ENCODE data around the gene CNPPD1. TPM values are rescaled to one million over a fixed set of nuclear protein-coding genes. Genes with fewer than 3 reads are reported as not detected.

CNPPD1 gene
- total and polyA plus RNA-seq, 4 donors: 27.5 to 66.9 (median 48.6) TPM

- Histone ChIP-seq H3K36me3 (ENCODE audit: control insufficient read depth in 4 of 4, insufficient read depth in 4 of 4, low read length in 4 of 4) (peaks cover 11 to 21% (median 19%) of the 10 kb centered on the region in 4 donors), H3K9me3 (ENCODE audit: control insufficient read depth in 4 of 4, insufficient read depth in 3 of 4, low read length in 3 of 4) (no peaks in the 10 kb centered on the region), H3K4me3 (no peak overlapping the region), H3K4me1 (ENCODE audit: control insufficient read depth in 5 of 5, insufficient read depth in 5 of 5, low read length in 5 of 5) (no peaks in the 10 kb centered on the region), H3K27me3 (ENCODE audit: control insufficient read depth in 3 of 3, insufficient read depth in 3 of 3, low read length in 2 of 3) (no peaks in the 10 kb centered on the region), H3K9ac (ENCODE audit: insufficient read depth in 1 of 2, low read length in 2 of 2) (no peak overlapping the region), H3K27ac (ENCODE audit: low read depth in 1 of 2, low read length in 1 of 2) (no peak overlapping the region)
- DNase-seq (no peak), ATAC-seq (ENCODE audit: insufficient read depth, low FRiP score) (no peak)
- WGBS, 2 donors: 87 to 93% methylated on average over 7 of the region's 7 CpGs
- TF ChIP-seq CTCF (IDR thresholded peaks at IDR 0.05; ENCODE audit: control extremely low read depth, extremely low read depth): no peak
Measured at GRCh38 chr2:219186754-219187456, 10.2 kb upstream of the CNPPD1 start.

- peak overlapping the region in 1 of 2 donors; percentile 33 for H3K27ac ChIP-seq (ENCODE audit: low read depth in 1 of 2, low read length in 1 of 2)
- TF ChIP-seq CTCF (IDR thresholded peaks at IDR 0.05; ENCODE audit: control extremely low read depth, extremely low read depth): no peak
- 96 to 99% methylated on average over 2 of the region's 2 CpGs for WGBS, 2 donors
- H3K9ac ChIP-seq (ENCODE audit: insufficient read depth in 1 of 2, low read length in 2 of 2): no peak overlapping the region
- H3K4me3 ChIP-seq: no peak overlapping the region
- H3K27me3 ChIP-seq (ENCODE audit: control insufficient read depth in 3 of 3, insufficient read depth in 3 of 3, low read length in 2 of 3): no peaks in the 10 kb centered on the region
- ATAC-seq (ENCODE audit: insufficient read depth, low FRiP score) (no peak), DNase-seq (no peak)
- H3K4me1 ChIP-seq (ENCODE audit: control insufficient read depth in 5 of 5, insufficient read depth in 5 of 5, low read length in 5 of 5): peaks cover 0 to 7% (median 2%) of the 10 kb centered on the region in 5 donors
- peaks cover 25 to 44% (median 38%) of the 10 kb centered on the region in 4 donors for H3K36me3 ChIP-seq (ENCODE audit: control insufficient read depth in 4 of 4, insufficient read depth in 4 of 4, low read length in 4 of 4)
- H3K9me3 ChIP-seq (ENCODE audit: control insufficient read depth in 4 of 4, insufficient read depth in 3 of 4, low read length in 3 of 4): no peaks in the 10 kb centered on the region
Measured at GRCh38 chr2:219184121-219184520, 7.4 kb upstream of the CNPPD1 start.

- Histone ChIP-seq H3K27ac (ENCODE audit: low read depth in 1 of 2, low read length in 1 of 2) (no peak overlapping the region), H3K9me3 (ENCODE audit: control insufficient read depth in 4 of 4, insufficient read depth in 3 of 4, low read length in 3 of 4) (no peaks in the 10 kb centered on the region), H3K4me1 (ENCODE audit: control insufficient read depth in 5 of 5, insufficient read depth in 5 of 5, low read length in 5 of 5) (peaks cover 3 to 12% (median 7%) of the 10 kb centered on the region in 5 donors), H3K27me3 (ENCODE audit: control insufficient read depth in 3 of 3, insufficient read depth in 3 of 3, low read length in 2 of 3) (no peaks in the 10 kb centered on the region), H3K36me3 (ENCODE audit: control insufficient read depth in 4 of 4, insufficient read depth in 4 of 4, low read length in 4 of 4) (peaks cover 25 to 44% (median 38%) of the 10 kb centered on the region in 4 donors), H3K4me3 (no peak overlapping the region), H3K9ac (ENCODE audit: insufficient read depth in 1 of 2, low read length in 2 of 2) (no peak overlapping the region)
- TF ChIP-seq CTCF (IDR thresholded peaks at IDR 0.05; ENCODE audit: control extremely low read depth, extremely low read depth): no peak
- no peak for DNase-seq
- ATAC-seq (ENCODE audit: insufficient read depth, low FRiP score): no peak
- WGBS, 2 donors: 95 to 96% methylated on average over 6 of the region's 6 CpGs
Measured at GRCh38 chr2:219183151-219183772, 6.5 kb upstream of the CNPPD1 start.
